Thyroid gland (tissue), 4 donors: ENCODE results near the gene C10orf88. TPM values are rescaled to one million over a fixed set of nuclear protein-coding genes. Genes with fewer than 3 reads are reported as not detected.

Source experiments
- DNase-seq, 2 donors: peaks; one replicate each; pipeline ENCODE4 v3.0.0-alpha.2; 2019
- H3K27ac ChIP-seq, 3 donors: fragments of 200-600 bp; sonication (generic); 1 replicate in 2 of 3; 2 replicates in 1 of 3; pipeline ENCODE4 v1.5.1; 2016 to 2019; ENCODE audit warnings: mild to moderate bottlenecking in 1 of 3, moderate library complexity in 1 of 3
- H3K27me3 ChIP-seq: fragments of 200-600 bp; sonication (generic); one replicate; pipeline ENCODE4 v1.5.1; 2019
- H3K36me3 ChIP-seq, 2 donors: fragments of 200-600 bp; sonication (generic); one replicate each; pipeline ENCODE4 v1.5.1; 2016 to 2019
- H3K4me1 ChIP-seq, 2 donors: fragments of 200-600 bp; sonication (generic); one replicate each; pipeline ENCODE4 v1.5.1; 2017 to 2019
- H3K4me3 ChIP-seq, 3 donors: fragments of 200-600 bp; sonication (generic); replicated peaks in 1 of 3; 1 replicate in 2 of 3; 2 replicates in 1 of 3; pipeline ENCODE4 v1.5.1; 2016; ENCODE audit warnings: mild to moderate bottlenecking in 1 of 3
- H3K9me3 ChIP-seq: fragments of 200-600 bp; sonication (generic); one replicate; pipeline ENCODE4 v1.5.1; 2017
- POLR2A ChIP-seq, 2 donors: fragments of 450-650 bp; IDR thresholded peaks; one replicate each; pipeline ENCODE4 v1.6.1; 2017; ENCODE audit warnings: antibody characterized with exemption in 2 of 2, mild to moderate bottlenecking in 2 of 2, moderate library complexity in 1 of 2
- WGBS, 2 donors: methylation state at CpG; one replicate each; pipeline ENCODE4 v1.1.5; 2017; 5-methylcytosine and 5-hydroxymethylcytosine counted together
- intact Hi-C: fragments of 100-400 bp; cut with DNase I; formaldehyde crosslinking; loops from one replicate; pipeline ENCODE4 v1.15.1; 2023
- total RNA-seq, 4 donors: library from RNA; depleted of rRNA; stranded (reverse); fragments of >200 nt; gene quantifications; one replicate each; pipeline ENCODE4 v1.2.3, GENCODE V29; 2016
- TF ChIP-seq, protein P1 (sequence below), 6 experiments: fragments of 200-600 bp in 3 of 6; fragments of 450-650 bp in 3 of 6; sonication (generic) in 3 of 6; IDR thresholded peaks; one replicate each; pipeline ENCODE4 v1.5.1; 2016 to 2019; ENCODE audit warnings: antibody characterized with exemption in 6 of 6, mild to moderate bottlenecking in 2 of 6, inconsistent platforms in 1 of 6, moderate library complexity in 1 of 6

Gene C10orf88
- total RNA-seq, 4 donors from 2014 or later = 4.7 to 10.4 (median 7.1) TPM

DNA sequence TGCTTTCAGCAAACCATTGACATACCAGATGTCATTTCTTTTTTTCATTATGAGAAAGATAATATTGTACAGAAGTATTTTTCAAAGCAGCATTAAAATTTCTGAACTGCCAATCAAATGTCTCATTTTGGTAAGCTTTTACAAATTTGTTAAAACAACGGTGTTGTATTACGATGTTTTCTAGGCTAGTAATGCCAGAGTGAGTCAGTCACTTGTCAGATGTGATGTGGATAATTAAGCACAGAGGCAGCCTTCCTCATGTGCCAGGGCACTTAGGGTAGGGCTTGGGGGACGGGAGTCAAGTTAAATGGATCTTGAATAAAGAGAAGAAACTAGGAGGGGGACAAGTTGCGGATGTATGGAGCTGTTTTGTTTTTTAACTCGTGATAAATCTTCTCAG lies 36.3 kb upstream of the C10orf88 start:
- intact Hi-C loops = no loop called here
- peaks cover 13 to 17% of the 10 kb centered on the region in 2 donors for H3K36me3 ChIP-seq
- DNase-seq = no peak
- no peaks in the 10 kb centered on the region for H3K9me3 ChIP-seq
- H3K27me3 ChIP-seq = no peaks in the 10 kb centered on the region
- no peaks in the 10 kb centered on the region for H3K4me1 ChIP-seq
- H3K27ac ChIP-seq = no peak overlapping the region
- TF ChIP-seq POLR2A (IDR thresholded peaks at IDR 0.05) = no peak
- TF ChIP-seq, protein P1, sequence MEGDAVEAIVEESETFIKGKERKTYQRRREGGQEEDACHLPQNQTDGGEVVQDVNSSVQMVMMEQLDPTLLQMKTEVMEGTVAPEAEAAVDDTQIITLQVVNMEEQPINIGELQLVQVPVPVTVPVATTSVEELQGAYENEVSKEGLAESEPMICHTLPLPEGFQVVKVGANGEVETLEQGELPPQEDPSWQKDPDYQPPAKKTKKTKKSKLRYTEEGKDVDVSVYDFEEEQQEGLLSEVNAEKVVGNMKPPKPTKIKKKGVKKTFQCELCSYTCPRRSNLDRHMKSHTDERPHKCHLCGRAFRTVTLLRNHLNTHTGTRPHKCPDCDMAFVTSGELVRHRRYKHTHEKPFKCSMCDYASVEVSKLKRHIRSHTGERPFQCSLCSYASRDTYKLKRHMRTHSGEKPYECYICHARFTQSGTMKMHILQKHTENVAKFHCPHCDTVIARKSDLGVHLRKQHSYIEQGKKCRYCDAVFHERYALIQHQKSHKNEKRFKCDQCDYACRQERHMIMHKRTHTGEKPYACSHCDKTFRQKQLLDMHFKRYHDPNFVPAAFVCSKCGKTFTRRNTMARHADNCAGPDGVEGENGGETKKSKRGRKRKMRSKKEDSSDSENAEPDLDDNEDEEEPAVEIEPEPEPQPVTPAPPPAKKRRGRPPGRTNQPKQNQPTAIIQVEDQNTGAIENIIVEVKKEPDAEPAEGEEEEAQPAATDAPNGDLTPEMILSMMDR (IDR thresholded peaks at IDR 0.05) = no peak
- no peak overlapping the region for H3K4me3 ChIP-seq
- WGBS, 2 donors = 72 to 74% methylated on average over 5 of the region's 5 CpGs

DNA sequence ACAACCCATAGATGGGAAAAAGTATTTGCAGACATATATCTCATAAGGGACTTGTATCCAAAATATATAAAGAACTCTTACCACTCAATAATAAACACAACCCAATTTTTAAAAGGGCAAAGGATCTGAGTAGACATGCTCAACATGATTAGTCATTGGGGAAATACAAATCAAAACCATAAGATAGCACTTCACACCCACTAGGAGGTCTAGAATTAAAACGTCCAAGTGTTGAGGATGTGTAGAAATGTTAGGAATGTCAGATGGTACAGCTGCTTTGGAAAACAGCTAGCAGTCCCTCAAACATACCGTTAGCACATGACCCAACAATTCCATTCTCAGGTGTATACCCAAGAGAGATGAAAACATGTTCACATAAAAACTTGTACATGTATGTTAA lies 34.5 kb upstream of the C10orf88 start:
- H3K27ac ChIP-seq = no peak overlapping the region
- no peaks in the 10 kb centered on the region for H3K9me3 ChIP-seq
- intact Hi-C loops = loop anchor here (10.0 kb wide), 1 partner anchor 166 kb away; the partner anchor contains the start of gene BUB3
- peaks cover 0 to 4% of the 10 kb centered on the region in 2 donors for H3K36me3 ChIP-seq
- DNase-seq = no peak
- H3K4me1 ChIP-seq = no peaks in the 10 kb centered on the region
- TF ChIP-seq, protein P1 (IDR thresholded peaks at IDR 0.05) = no peak
- TF ChIP-seq POLR2A (IDR thresholded peaks at IDR 0.05) = no peak
- WGBS, 2 donors = 83 to 85% methylated on average over 2 of the region's 2 CpGs
- H3K27me3 ChIP-seq = no peaks in the 10 kb centered on the region
- no peak overlapping the region for H3K4me3 ChIP-seq

DNA sequence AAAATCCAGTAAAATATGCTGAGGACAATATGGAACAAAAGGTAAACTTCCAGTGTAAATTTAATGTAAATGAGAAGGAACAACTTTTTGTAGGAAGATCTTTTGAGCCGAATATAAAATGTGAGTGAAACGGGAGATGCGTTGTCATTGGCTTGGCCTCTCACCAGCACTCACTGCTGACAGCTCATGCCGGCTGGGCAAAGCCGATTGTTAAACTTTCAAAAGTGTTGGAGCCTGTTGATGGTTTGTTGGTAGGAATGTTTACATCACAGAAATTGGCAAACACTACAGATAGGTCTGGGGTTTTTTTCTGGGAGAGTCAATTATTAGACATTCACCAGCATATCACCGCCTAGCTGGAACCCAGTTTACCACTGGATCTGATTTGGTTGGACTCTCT lies 32.3 kb upstream of the C10orf88 start:
- H3K4me1 ChIP-seq = no peaks in the 10 kb centered on the region
- WGBS, 2 donors = 89 to 91% methylated on average over 6 of the region's 6 CpGs
- intact Hi-C loops = loop anchor here (10.0 kb wide), 1 partner anchor 168 kb away; the partner anchor contains the start of gene BUB3

DNA sequence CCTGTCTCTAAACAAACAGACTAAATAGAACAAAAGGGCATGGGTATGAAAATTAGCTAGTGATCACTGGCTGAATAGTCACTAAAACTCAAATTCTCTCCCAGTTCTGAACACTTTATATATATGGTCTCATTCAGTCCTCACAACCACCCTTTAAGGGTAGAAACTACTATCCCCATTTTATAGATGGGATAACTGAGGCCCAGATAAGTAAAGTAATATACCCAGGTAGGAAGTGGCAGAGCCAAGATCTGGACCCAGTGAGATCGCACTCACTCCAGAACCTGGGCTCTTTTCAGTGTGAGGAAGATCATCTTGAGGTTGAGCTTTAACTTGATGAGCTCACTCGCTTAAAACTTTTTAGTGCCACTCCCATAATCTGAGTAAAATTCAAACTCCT lies 30.7 kb upstream of the C10orf88 start:
- Histone ChIP-seq H3K4me1 (peaks cover 1 to 3% of the 10 kb centered on the region in 2 donors), H3K36me3 (no peaks in the 10 kb centered on the region), H3K27ac (no peak overlapping the region), H3K4me3 (no peak overlapping the region), H3K27me3 (no peaks in the 10 kb centered on the region), H3K9me3 (no peaks in the 10 kb centered on the region)
- DNase-seq = no peak
- 94 to 98% methylated on average over 2 of the region's 2 CpGs for WGBS, 2 donors
- intact Hi-C loops = loop anchor here (10.0 kb wide), 1 partner anchor 170 kb away; the partner anchor contains the start of gene BUB3
- TF ChIP-seq, protein P1 (IDR thresholded peaks at IDR 0.05) = no peak
- no peak for TF ChIP-seq POLR2A (IDR thresholded peaks at IDR 0.05)

More for the DNA sequence above, 32.3 kb upstream of the C10orf88 start:
- Histone ChIP-seq H3K27me3 (no peaks in the 10 kb centered on the region), H3K4me3 (no peak overlapping the region), H3K36me3 (no peaks in the 10 kb centered on the region), H3K27ac (no peak overlapping the region), H3K9me3 (no peaks in the 10 kb centered on the region)
- DNase-seq = no peak
- TF ChIP-seq, protein P1 (IDR thresholded peaks at IDR 0.05) = no peak

DNA sequence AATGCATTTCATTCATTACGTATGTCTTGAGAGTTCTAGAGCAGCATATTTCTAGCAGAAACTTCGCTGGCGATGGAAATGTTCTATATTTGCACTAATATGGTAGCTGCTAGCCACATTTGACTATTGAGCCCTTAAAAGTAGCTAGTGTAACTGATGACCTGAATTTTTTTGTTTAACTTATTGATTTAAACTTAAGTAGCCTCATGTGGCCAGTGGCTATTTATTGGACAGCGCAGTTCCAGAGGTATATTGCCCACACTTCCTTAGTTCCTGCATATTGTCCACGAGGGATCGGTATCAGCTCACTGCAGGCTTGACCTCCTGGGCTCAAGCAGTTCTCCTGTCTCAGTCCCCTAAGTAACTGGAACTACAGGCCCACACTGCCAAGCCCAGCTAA lies 29.9 kb upstream of the C10orf88 start:
- intact Hi-C loops = loop anchor here (10.0 kb wide), 1 partner anchor 171 kb away; the partner anchor contains the start of gene BUB3
- H3K27me3 ChIP-seq = no peaks in the 10 kb centered on the region
- H3K36me3 ChIP-seq = no peaks in the 10 kb centered on the region
- WGBS, 2 donors = 94 to 95% methylated on average over 6 of the region's 6 CpGs
- no peak for DNase-seq
- H3K27ac ChIP-seq = no peak overlapping the region
- no peak overlapping the region for H3K4me3 ChIP-seq
- H3K9me3 ChIP-seq = no peaks in the 10 kb centered on the region
- peaks cover 4 to 8% of the 10 kb centered on the region in 2 donors for H3K4me1 ChIP-seq
- TF ChIP-seq POLR2A (IDR thresholded peaks at IDR 0.05) = no peak
- TF ChIP-seq, protein P1 (IDR thresholded peaks at IDR 0.05) = no peak
